ENCODE data around the gene TLE6.
"Not testable (repeated sequence)": the region's sequence is repeated elsewhere in the genome, so short reads cannot be mapped to it uniquely, and the experiment has no call there.

TLE6 gene

DNA sequence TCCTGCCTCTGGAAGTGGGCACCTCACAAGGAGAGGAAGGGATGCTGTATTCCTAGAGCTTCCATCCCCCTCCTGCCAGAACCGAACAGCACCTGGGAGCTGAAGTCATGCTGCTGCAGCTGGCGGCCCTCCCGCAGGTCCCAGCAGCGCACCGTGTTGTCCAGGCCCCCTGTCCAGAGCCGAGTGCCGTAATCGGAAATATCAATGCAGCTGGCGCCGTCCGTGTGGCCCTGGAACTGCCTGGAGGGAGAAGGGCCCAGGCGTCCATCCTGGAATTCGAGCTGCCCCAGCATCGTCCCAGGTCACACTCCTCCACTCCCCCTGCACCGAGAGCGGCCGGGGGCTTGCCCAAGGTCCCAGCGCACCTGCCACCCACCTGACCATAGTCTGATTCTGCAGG lies 28.0 kb downstream of the TLE6 start:
- DNase-seq: no peak

GRCh38 chr19:3006075-3006767 lies 28.9 kb downstream of the TLE6 start:
- DNase-seq: no peak

DNA sequence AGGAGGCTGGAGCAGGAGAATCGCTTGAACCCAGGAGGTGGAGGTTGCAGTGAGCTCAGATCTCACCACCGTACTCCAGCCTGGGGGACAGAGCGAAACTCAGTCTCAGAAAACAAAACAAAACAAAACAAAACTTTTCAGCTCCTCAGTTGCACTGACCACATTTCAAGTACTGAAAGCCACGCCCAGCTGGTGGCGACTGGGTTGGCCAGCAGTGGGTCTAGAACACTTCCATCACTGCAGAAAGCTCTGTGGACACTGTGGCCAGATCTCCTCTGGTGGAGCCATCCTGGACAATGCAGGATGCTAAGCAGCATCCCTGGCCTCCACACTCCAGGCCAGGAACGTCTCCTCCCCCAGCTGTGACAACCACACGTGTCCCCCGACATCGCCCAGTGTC lies 30.6 kb downstream of the TLE6 start:
- no peak for DNase-seq

- no peak for DNase-seq
Measured at GRCh38 chr19:3008994-3009393, 31.6 kb downstream of the TLE6 start.

GRCh38 chr19:3010871-3011270 lies 33.5 kb downstream of the TLE6 start:
- DNase-seq: no peak

DNA sequence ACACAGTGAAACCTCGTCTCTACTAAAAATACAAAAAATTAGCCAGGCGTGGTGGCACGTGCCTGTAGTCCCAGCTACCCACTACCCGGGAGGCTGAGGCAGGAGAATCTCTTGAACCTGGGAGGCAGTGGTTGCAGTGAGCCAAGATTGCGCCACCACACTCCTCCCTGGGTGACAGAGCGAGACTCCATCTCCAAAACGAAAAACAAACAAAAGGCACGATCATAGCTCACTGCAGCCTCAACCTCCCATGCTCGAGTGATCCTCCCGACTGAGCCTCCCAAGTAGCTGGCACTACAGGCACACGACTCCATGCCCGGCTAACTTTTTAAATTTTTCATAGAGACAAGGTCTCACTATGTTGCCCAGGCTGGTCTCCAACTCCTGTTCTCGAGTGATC lies 34.7 kb downstream of the TLE6 start:
- not testable (repeated sequence) for DNase-seq

GRCh38 chr19:3012621-3013262 lies 35.4 kb downstream of the TLE6 start:
- no peak for DNase-seq

DNA sequence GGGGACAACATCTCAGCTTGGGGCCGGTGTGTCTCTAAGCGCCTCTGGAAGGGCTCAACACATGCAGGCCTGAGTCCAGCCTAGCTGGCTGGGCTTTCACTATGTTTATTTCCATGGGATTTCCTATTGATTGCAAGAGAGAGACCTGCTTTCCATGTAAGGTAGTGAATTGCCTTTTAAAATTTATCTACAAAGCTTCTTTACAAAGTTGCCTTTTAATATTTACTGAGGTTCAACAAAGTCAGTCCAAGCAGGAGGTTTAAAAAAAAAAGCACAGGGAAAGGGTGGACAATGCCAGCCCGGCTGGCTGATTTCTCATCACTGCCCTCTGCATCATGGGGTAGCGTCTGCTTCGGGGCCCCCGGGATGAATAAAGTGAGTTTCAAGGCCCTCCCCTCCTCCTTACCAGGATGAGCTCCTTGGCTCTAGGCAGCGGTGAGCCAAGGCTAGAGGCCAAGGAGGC lies 35.9 kb downstream of the TLE6 start:
- no peak for DNase-seq

DNA sequence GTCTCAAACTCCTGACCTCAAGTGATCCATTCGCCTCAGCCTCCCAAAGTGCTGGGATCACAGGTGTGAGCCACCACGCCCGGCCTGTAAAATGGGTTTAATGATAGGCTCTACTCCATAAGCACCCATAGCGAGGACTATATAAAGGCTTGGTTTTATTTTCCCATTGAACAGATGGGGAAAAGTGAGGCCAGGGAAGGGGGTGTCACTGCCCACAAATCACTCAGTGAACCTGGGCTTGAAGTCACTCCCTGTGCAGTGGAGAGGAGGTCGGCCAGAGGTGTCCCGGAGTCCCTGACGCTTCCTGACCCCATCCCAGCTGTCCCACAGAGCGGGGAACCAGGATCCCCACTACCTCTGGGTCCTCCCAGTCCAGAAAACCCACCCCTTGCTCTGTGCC lies 36.8 kb downstream of the TLE6 start:
- DNase-seq: no peak

- no peak for DNase-seq
Measured at GRCh38 chr19:3015126-3016057, 38.0 kb downstream of the TLE6 start.

DNA sequence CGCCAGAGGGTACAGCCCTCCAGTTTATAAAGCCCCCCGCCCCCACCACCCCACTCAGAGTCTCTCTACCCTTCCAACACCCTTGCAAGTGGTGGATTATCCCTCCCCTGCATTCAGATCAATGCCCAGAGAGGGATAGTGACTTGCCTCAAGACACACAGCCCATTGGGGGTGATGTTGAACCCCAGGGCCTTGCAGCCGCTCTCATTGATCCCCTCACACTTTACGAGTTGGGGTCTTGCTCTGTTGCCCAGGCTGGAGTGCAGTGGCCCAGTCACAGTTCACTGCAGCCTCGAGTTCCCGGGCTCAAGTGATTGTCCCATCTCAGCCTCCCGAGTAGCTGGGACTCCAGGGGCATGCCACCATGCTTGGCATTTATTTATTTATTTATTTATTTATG lies 40.6 kb downstream of the TLE6 start:
- DNase-seq: no peak

DNA sequence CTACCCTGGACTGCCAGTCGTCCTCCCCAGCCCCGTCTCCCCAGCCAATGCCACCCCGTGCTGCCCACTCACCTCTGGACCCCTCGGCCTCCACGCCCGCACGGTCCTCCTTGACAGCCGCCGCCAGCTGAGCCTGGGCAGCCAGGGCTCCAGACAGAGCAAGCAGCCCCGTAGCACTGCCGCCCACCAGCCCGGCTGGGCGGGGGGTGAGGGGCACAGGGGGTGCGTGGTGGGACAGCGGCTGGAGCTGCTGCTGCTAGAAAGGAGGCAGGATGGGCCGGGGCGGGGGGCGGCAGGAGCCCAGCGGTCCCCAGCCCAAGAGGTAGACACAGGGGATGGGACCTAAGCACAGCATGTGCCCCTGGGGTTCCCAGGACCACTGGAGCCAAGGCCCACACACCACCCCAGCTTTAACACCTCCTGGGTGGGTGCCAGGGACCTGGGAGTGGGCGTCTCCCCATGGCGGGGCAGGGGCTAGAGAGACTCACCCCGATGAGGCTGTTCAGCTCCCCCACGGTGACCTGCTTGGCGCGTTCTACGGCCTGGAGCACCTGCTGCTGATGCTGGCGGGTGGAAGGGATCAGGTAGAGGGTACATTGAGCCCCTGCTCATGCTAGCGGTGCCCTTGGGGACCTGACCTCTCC lies 42.0 kb downstream of the TLE6 start:
- no peak for DNase-seq

DNA sequence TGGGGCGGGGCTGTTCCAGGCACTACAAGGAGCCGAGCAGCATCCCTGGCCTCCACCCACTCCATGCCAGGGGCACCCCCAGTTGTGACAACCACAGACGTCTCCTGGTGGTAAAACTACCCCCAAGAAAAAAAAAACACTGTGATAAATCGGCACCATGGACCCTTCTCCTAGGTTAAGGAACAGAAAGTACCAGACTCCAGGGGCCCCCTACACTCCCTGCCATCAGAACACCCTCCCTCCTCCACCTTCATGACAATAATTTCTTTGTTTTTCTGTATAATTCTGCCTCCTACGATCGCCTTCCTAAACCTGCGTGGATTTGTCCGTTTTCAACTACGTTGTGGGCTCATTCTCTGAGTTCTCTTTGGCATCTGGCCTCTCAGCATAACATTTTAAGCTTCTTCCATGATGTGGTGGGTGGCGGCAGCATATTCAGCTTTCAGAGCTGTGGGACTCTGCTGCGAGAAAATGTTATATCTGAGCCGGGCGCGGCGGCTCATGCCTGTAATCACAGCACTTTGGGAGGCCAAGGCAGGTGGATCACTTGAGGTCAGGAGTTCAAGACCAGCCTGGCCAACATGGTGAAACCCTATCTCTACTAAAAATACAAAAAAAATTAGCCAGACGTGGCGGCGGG lies 43.1 kb downstream of the TLE6 start:
- no peak for DNase-seq

DNA sequence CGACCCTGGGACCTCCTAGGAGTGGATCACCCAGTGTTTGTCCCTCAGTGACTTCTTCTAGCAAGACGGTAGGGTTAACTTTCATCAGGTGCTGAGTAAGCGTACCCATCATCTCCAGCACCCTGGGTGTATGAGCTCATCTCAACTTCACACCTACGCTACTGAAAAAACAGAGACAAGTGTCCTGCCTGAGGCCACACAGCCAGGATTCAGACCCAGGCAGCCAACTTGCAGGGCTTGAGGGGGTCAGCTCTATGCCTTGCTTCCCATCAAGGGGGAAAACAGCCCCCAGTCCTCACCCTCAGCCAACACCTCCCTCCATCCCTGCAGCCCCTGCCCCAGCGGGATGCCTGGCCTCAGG lies 47.1 kb downstream of the TLE6 start:
- DNase-seq: no peak

GRCh38 chr19:3024870-3025548 lies 47.6 kb downstream of the TLE6 start:
- no peak for DNase-seq

- no peak for DNase-seq
Measured at GRCh38 chr19:3025549-3025886, 48.2 kb downstream of the TLE6 start.

DNA sequence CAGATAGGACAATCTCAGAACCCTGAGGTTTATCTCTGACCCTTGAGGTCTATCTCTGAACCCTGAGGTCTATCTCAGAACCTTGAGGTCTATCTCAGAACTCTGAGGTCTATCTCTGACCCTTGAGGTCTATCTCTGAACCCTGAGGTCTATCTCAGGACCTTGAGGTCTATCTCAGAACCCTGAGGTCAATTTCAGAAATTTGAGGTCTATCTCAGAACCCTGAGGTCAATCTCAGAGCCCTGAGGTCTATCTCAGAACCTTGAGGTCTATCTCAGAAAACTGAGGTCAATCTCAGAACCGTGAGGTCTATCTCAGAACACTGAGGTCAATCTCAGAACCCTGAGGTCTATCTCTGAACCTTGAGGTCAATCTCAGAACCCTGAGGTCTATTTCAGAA lies 49.4 kb downstream of the TLE6 start:
- no peak for DNase-seq

GRCh38 chr19:3027292-3027691 lies 49.9 kb downstream of the TLE6 start:
- DNase-seq: no peak

GRCh38 chr19:3027981-3028304 lies 50.6 kb downstream of the TLE6 start:
- DNase-seq: no peak

- DNase-seq: no peak
Measured at GRCh38 chr19:3028305-3029064, 51.1 kb downstream of the TLE6 start.

- DNase-seq: no peak
Measured at GRCh38 chr19:3029065-3029923, 51.9 kb downstream of the TLE6 start, which contains the start of gene TLE2. Gene TLE2 (minus strand): TSS chr19:3029280. CDS start chr19:3028904, 376 bp downstream.
